Hepatocyte (in vitro differentiated cells): ENCODE results near the gene MXI1.

Experiments used
- CTCF ChIP-seq: fragments of 200-600 bp; sonication (generic); IDR thresholded peaks from 2 replicates; pipeline ENCODE4 v1.5.1; 2016; ENCODE audit warnings: antibody characterized with exemption, mild to moderate bottlenecking; ENCODE audit not compliant: poor library complexity
- EZH2 ChIP-seq: fragments of 200-600 bp; sonication (generic); IDR thresholded peaks from 2 replicates; pipeline ENCODE4 v1.6.1; 2016; ENCODE audit warnings: antibody characterized with exemption, mild to moderate bottlenecking, borderline replicate concordance

GRCh38 chr10:110208614-110209453, 1.4 kb downstream of the MXI1 start:
- TF ChIP-seq CTCF (peak; percentile 20), EZH2 (no peak)
